ENCODE data around the gene VAMP2.

VAMP2 gene

DNA sequence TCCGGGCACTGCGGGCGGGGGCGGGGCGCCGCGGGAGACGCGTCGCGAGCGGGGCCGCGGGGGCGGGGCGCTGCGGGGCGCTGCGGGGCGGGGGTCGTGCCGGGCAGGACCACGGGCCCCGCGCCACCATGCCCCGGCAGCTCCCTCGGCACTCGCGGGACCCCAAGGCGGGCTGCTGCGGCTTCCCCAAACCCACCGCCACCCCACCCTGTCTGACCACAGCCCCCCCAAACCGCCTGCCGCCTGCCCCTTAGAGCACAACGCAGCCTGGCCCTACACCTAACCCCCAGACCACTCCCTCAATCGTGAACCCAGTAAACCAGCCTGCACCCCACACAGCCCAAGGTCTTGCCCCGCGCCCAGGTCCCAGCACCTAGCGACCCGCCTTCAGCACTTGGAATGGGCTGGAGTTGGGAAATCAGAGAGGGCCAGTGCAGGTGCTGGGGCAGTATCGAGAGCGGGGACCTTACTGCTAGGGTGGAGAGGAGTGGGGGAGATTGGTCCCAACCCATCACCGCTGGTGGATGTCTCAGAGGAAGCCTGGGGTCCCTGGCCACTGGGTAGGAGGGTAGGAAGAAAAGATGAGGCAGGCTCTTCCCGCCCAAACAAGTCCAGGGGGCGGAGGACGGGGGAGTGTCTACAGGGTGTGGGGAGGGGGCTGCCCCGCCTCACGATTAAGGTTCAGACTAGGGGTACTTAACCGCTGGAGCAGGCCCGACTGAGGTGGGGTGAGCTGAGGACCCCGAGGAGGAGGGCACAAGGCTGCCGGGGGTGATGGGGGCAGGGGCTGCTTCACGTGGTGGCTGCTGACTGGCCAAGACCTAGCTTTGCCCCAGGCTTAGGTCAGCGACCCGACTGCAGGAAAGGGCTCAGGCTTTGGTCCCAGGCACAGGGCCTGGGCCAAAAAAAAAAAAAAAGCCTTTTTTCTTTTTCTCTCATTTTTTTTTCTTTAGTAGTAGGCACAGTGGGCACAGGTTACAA lies 539 bp upstream of the VAMP2 start:
- H3K27ac Mint-ChIP-seq = peak overlapping the region; percentile 94 to 99
- H3K9me3 Mint-ChIP-seq = no peaks in the 10 kb centered on the region
- DNase-seq = peak in 1 of 2 donors; percentile 35
- H3K4me1 Mint-ChIP-seq = peaks cover 72% of the 10 kb centered on the region
- no peaks in the 10 kb centered on the region for H3K27me3 Mint-ChIP-seq
- peak; percentile 20 for ATAC-seq
- peak overlapping the region; percentile 87 to 96 for H3K4me3 Mint-ChIP-seq

DNA sequence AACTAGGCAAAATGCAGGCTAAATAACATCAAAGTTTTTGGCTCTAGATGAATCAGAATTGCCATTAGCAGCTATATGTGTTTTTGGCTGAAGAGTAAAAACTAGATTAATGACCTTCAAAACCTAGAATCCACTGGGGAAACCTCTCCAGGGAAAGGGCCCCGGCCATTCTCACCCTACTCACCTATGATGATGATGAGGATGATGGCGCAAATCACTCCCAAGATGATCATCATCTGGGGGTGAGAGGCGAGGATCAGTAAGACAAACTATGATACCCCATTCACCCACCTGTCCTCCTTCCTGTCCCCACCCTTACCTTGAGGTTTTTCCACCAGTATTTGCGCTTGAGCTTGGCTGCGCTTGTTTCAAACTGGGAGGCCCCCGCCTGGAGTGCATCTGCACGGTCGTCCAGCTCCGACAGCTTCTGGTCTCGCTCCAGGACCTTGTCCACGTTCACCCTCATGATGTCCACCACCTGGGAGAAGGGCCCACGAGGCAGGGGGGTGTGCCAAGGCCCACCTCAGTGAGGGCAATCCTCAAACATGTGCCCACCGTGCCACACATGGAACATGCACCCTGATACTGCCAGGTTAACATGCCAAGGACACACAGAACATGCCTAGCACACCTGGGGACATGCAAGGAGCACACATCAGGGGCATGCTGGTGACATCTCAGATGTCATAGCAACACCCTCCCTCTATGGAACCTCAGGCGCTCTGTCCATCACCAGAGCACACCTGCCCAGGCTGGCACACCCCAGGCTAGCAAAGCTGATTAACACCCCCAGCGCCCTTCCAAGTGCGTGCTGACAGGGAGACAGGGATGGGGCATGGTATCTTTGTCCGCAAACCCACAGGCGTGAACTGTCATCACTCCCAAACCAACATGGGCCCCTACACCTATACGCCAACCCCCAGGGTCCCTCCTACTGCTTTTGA lies 1.2 kb downstream of the VAMP2 start:
- Mint-ChIP-seq H3K4me1 (peaks cover 68% of the 10 kb centered on the region), H3K4me3 (peak overlapping the region; percentile 85 to 87), H3K9me3 (no peaks in the 10 kb centered on the region), H3K27me3 (no peaks in the 10 kb centered on the region), H3K27ac (peak overlapping the region; percentile 49 to 87)
- ATAC-seq (no peak), DNase-seq (no peak)

DNA sequence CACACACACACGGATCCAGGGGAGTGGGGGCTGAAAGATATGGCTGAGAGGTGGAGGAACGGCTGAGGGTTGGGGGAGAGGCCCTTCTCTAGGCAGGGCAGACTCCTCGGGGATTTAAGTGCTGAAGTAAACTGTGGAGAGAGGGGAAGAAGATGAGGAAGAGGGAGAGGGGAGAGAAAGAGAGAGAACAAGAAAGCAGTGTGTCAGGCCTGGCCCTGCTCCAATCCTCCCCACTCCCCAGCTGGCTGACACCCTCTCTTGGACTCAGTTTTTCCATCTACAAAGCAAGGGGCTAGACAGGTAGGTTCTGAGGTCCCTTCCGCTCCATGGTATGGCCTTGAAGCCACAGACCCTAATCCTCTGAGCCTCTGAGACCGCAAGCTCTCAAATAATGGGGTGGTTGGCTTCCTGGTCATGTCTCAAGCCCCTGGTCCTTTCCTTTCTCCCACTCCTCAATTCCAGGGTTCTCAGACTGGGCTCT lies 2.0 kb downstream of the VAMP2 start:
- DNase-seq (no peak), ATAC-seq (no peak)
- H3K9me3 Mint-ChIP-seq = no peaks in the 10 kb centered on the region
- peaks cover 65% of the 10 kb centered on the region for H3K4me1 Mint-ChIP-seq
- peak overlapping the region; percentile 49 to 87 for H3K27ac Mint-ChIP-seq
- no peaks in the 10 kb centered on the region for H3K27me3 Mint-ChIP-seq
- H3K4me3 Mint-ChIP-seq = peak overlapping the region; percentile 85 to 87

DNA sequence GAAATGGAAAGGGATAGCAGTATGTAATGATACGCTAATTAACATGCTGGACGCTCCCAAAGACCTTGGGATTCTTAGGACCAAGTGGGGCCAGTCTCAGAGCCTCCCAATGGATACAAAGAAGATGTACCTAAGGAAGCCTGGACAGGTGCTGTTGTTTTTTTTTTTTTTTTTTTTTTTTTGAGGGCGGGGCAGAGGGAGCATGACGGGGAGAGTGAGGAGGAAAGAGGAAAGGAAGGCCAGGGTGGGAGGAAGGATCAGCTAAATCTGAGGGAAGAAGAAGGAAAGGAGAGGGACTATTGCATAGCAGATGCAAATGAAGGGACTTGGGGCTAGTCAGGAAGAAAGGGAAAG lies 2.5 kb downstream of the VAMP2 start:
- Mint-ChIP-seq H3K27me3 (no peaks in the 10 kb centered on the region), H3K4me1 (peaks cover 62% of the 10 kb centered on the region), H3K27ac (peak overlapping the region in 1 of 2 donors; percentile 88), H3K9me3 (no peaks in the 10 kb centered on the region), H3K4me3 (peak overlapping the region; percentile 85 to 87)
- no peak for ATAC-seq
- DNase-seq = no peak

DNA sequence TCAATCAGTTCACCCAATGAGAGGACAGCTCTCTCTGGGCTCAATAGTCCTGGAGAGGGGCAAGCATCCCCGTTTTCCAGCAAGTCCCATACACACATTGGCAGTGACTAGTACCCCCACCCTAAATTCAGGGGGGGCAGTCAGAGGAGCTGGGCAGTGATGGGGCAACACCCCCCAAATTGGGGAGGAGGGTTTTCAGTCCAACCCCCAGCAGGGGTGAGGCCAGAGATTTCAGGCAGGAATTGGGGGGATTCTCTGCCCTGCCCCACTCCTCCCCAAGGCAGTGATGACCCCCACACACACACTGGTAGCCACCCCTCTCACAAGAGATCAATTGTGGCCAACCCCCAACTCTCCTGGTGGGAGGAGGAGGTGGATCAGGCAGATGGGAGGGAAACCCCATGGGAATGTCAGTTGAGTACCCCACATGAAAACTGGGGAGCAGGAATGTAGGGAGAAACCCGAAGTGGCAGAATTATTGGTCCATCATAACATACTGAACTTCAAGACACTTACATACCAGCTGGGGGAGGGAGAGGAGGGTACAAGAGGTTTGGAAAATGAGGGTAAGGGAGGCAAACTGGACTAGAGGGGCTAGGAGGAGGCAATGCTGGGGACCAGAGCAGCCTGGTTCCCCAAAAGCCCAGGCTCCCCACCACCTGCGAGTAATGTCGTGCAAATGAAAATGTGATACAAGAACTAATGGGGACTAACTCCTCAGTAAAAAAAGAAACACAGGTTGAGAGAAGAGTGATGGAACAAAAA lies 3.1 kb downstream of the VAMP2 start:
- peak overlapping the region; percentile 51 to 64 for H3K4me3 Mint-ChIP-seq
- H3K9me3 Mint-ChIP-seq = no peaks in the 10 kb centered on the region
- ATAC-seq = no peak

DNA sequence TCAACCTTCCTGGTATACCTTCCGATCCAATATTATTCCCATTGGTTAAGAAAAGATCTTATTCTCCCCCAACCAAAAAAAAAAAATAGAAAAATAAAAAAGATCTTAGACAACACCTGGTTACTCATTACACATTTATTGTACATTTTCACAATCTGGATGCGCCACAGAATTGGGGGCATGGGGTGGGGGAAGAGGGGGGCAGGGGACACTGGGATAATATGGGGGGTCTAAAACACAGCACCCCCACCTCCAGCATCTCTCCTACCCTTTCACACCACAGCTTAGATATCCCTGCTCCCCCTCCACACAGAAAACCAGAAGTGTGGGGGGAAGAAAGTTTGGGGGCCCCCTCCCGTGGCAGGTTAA lies 3.7 kb downstream of the VAMP2 start:
- peak in 1 of 2 donors; percentile 8 for DNase-seq
- H3K9me3 Mint-ChIP-seq = no peaks in the 10 kb centered on the region
- H3K27ac Mint-ChIP-seq = no peak overlapping the region
- peak overlapping the region; percentile 20 to 21 for H3K4me3 Mint-ChIP-seq
- H3K4me1 Mint-ChIP-seq = peaks cover 50% of the 10 kb centered on the region
- no peak for ATAC-seq
- H3K27me3 Mint-ChIP-seq = no peaks in the 10 kb centered on the region

More for the DNA sequence above, 3.1 kb downstream of the VAMP2 start:
- no peaks in the 10 kb centered on the region for H3K27me3 Mint-ChIP-seq
- no peak for DNase-seq
- H3K4me1 Mint-ChIP-seq = peaks cover 56% of the 10 kb centered on the region
- peak overlapping the region in 1 of 2 donors; percentile 88 for H3K27ac Mint-ChIP-seq

DNA sequence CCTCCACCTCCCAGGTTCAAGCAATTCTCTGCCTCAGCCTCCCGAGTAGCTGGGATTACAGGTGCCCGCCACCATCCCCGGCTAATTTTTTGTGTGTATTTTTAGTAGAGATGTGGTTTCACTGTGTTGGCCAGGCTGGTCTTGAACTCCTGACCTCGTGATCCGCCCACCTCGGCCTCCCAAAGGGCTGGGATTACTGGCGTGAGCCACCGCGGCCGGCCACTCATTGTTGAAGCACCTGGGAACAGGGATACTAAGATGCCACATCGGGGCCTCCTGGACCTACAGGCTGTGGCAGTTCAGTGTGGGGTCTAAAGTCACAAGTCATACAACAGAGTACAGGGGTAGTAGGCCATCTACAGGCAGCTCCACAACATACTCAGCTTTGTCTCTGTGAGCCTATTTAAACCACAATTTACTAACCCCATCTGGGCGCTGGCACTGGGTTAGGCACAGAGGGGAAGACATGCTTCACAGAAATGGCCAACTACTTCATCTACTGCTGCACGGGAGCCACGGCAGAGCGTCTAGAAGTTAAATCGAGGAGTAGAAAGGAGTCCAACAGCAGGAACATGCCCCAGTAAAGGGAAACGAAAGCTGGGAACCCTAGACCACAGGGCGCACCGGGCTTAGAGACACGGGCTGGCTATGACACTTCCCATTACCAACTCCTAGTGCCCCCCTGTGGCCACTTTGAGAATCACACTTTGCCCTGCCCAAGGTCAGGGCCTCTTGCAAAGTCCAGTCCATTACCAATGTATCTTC lies 4.3 kb downstream of the VAMP2 start:
- no peaks in the 10 kb centered on the region for H3K27me3 Mint-ChIP-seq
- H3K9me3 Mint-ChIP-seq = no peaks in the 10 kb centered on the region
- peak; percentile 78 to 85 for DNase-seq
- peaks cover 44% of the 10 kb centered on the region for H3K4me1 Mint-ChIP-seq
- H3K27ac Mint-ChIP-seq = peak overlapping the region; percentile 43 to 89
- ATAC-seq = peak; percentile 8
- peak overlapping the region; percentile 20 to 21 for H3K4me3 Mint-ChIP-seq

DNA sequence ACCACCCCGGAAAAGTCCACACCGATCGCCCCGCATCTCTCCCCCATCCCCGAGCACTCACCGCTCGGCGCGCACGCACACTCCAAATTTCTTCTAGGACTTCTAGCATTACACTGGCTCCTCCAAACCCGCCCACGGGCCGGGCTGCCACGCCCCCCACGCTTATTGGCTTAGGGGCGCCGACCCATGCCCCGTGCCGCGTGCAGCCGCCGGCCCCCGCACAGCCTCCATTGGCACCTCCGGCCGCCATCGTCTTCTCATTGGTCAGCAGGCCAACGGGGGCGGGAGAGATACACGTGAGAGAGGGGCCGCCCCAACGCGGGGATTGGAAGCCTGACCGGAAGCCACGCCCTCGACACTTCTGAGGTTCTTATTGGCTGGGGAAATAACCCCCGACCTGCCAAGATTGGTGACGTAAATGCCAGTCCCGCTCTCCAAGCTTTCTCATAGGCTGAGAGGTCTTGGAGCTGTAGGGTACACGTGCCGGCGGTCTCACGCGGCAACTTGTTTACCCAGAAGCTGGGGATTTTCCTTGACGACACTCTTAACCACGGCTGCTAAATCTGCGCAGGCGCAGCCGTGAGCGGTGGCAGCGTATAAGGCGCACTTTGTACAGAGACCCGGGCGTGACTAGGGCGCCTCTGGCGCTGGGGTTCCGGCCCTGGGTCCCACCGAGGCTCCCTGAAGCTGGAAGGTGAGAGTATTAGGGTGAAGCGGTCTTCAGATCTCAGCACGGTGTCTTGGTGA lies 6.3 kb downstream of the VAMP2 start:
- Mint-ChIP-seq H3K4me1 (peaks cover 32% of the 10 kb centered on the region), H3K27me3 (no peaks in the 10 kb centered on the region), H3K4me3 (no peak overlapping the region), H3K9me3 (no peaks in the 10 kb centered on the region), H3K27ac (no peak overlapping the region)
- peak; percentile 100 for DNase-seq
- peak; percentile 83 for ATAC-seq

DNA sequence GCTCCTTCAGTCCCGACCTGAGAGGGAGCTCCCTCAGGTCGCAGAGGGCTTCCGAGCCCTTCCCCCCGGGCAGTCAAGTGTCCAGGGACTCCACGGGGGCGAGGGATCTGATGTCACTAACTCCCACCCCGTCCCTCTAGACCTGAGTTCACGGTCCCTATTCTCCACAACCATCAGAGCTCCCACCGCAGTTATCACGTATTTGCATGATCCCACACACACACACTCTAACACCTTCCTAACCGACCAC lies 6.8 kb downstream of the VAMP2 start:
- ATAC-seq (peak; percentile 3), DNase-seq (no peak)
- Mint-ChIP-seq H3K4me1 (peaks cover 28% of the 10 kb centered on the region), H3K4me3 (no peak overlapping the region), H3K9me3 (no peaks in the 10 kb centered on the region), H3K27ac (no peak overlapping the region), H3K27me3 (no peaks in the 10 kb centered on the region)

DNA sequence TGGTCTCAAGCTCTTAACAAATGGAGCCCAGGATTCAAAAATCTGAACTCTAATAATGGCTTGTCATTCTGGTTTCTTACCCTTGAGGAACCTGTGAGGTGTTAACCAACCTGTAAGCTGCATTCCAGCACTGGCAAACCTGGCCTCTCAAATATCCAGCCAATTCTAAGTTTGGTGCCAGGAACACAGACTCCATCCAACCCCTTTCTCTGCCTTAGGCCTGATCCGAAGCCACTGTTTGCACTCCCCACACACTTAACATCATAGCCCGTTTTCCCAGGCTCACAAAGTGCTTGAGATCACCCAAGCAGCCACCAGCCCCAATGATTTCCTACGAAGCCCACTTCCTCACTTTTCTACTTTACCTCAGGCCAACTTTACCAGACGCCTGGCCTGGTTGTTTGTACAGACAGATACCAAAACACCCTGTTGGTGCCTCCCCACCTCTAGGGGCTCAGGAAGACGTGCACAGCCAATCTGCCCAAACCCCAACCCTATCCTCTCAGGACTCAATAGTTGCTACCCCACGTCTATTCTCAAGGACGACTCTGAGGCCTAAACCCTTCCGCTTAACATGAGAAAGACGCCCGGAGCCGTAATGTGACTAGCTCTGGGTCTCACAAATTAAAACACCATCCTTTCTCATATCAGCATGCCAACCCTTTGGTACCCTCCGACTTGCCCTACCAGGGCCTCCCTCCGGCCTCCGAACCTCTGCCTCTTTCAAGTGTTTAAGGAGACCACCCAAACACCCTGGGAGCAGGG lies 7.3 kb downstream of the VAMP2 start:
- Mint-ChIP-seq H3K4me1 (peaks cover 28% of the 10 kb centered on the region), H3K27ac (no peak overlapping the region), H3K4me3 (no peak overlapping the region), H3K27me3 (no peaks in the 10 kb centered on the region), H3K9me3 (no peaks in the 10 kb centered on the region)
- DNase-seq (no peak), ATAC-seq (no peak)

DNA sequence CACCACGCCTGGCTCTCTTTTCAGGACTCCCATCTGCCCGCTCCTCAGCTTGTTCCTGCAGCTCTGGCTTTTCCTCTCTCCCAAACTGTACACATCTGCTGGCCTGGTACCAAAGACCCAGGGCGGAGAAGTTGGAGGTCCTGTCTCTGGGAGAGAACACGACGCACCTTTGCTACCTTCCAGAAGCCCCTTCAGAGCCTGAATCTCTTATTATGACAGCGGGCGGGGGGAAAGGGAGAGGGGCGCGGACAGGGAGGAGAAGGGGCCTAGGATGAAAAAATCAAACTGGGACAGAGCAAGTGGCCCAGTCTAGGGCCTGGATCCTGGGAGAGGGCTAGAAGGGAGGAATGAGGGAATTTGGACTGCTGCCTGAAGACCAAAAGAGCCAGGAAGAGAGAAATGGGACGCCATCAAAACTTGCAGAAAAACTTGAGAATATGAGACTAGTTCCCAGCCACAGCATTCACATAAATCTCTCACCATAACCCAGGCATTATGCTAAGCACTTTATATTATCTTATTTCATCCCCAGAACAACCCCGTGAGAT lies 8.1 kb downstream of the VAMP2 start:
- H3K4me1 Mint-ChIP-seq = peaks cover 28% of the 10 kb centered on the region
- DNase-seq (no peak), ATAC-seq (no peak)
- no peak overlapping the region for H3K4me3 Mint-ChIP-seq
- peak overlapping the region in 1 of 2 donors; percentile 82 for H3K27ac Mint-ChIP-seq
- H3K27me3 Mint-ChIP-seq = no peaks in the 10 kb centered on the region
- H3K9me3 Mint-ChIP-seq = no peaks in the 10 kb centered on the region

DNA sequence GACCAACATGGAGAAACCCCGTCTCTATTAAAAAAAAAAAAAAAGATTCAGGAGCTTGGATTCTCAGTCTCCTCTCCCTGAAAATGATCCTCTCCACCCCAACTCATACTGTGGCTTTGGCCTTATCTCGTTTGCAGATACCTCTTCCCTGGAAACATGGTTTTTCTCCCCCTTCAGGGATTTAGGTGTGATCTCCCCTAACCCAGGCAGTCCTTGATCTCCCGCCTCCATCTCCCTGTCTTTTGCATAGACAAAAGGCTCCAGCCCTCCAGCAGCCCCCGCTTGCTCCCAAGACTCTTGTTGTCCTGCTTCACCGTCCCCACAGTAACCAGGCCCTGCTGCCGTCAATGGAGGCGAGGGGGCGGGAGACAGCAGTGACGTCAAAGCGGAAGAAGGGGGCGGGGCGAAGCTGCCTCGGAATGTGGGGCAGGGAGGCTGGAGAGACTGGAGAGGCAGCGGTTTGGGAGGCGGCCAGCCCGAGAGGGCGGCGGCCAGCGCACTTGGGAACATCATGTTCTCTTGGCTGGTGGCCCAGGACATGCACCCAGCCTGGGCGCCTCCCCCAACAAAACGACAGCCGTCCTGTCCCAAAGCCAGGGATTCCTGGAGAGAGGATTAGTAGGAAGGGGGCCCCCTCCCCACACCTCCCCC lies 8.7 kb downstream of the VAMP2 start:
- H3K27me3 Mint-ChIP-seq = no peaks in the 10 kb centered on the region
- H3K4me1 Mint-ChIP-seq = peaks cover 27% of the 10 kb centered on the region
- no peak for ATAC-seq
- peak overlapping the region; percentile 95 to 98 for H3K27ac Mint-ChIP-seq
- H3K4me3 Mint-ChIP-seq = no peak overlapping the region
- DNase-seq = peak; percentile 76 to 86
- no peaks in the 10 kb centered on the region for H3K9me3 Mint-ChIP-seq

DNA sequence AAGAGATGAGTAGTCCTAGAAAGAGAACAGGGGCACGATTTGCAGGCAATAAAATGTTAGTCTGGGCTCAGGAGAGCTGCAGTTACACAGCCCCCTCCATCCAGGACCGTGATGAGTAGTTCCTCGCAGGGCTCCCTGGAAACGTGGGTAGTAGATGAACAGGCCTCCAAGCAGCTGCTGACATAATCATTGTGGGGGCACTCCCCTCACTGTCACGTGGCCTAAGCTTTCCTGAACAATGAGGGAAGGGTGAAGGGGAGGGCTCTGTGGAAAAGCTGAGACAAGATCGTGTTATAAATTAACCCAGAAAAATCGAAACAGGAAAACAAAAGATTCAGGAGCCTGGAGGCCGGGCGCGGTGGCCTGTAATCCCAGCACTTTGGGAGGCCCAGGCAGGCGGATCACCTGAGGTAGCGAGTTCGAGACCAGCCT lies 9.2 kb downstream of the VAMP2 start:
- Mint-ChIP-seq H3K9me3 (no peaks in the 10 kb centered on the region), H3K4me1 (peaks cover 22% of the 10 kb centered on the region), H3K27me3 (no peaks in the 10 kb centered on the region), H3K27ac (peak overlapping the region; percentile 95 to 98), H3K4me3 (no peak overlapping the region)
- no peak for ATAC-seq
- peak in 1 of 2 donors; percentile 69 for DNase-seq

Data from stimulated activated naive CD8-positive, alpha-beta T cell treated with anti-CD3 and anti-CD28 coated beads, Interleukin-15, amount 100 ng/mL, for 72 hours (primary cell).